HG03439 (cell line): ENCODE data around the gene DAZ2.
"Not testable (repeated sequence)": the region's sequence is repeated elsewhere in the genome, so short reads cannot be mapped to it uniquely, and the experiment has no call there.

Source experiments
- ATAC-seq: cut with Tn5 transposase; IDR thresholded peaks from one replicate; pipeline ENCODE4 v1.9.1; 2021; ENCODE audit warnings: mild to moderate bottlenecking, moderate library complexity; ENCODE audit not compliant: unreplicated experiment

Gene DAZ2, protein sequence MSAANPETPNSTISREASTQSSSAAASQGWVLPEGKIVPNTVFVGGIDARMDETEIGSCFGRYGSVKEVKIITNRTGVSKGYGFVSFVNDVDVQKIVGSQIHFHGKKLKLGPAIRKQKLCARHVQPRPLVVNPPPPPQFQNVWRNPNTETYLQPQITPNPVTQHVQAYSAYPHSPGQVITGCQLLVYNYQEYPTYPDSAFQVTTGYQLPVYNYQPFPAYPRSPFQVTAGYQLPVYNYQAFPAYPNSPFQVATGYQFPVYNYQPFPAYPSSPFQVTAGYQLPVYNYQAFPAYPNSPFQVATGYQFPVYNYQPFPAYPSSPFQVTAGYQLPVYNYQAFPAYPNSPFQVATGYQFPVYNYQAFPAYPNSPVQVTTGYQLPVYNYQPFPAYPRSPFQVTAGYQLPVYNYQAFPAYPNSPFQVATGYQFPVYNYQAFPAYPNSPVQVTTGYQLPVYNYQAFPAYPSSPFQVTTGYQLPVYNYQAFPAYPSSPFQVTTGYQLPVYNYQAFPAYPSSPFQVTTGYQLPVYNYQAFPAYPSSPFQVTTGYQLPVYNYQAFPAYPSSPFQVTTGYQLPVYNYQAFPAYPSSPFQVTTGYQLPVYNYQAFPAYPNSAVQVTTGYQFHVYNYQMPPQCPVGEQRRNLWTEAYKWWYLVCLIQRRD

DNA sequence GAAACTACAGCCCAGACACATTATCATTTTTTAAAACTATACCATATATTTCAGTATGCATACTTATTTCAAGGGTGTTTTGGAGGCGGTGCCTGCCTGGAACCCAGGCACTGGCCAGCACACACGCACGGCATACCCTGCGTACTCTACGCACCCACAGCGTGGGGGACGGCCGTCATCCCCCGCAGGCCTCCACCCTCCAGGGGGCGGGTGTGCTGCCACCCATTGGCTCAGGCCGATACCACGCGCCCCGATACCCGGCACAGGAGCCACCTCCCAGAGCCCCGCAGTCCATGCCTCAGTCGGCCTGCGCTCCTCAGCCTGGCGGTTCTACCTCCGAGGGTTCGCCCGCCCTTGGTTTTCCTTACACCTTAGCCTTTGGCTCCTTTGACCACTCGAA lies at the start of gene DAZ2:
Gene DAZ2, plus strand, starts transcription at position 301 of the 400 bp plus-strand sequence. CDS start 208 bp downstream, outside the sequence.
- not testable (repeated sequence) for ATAC-seq

DNA sequence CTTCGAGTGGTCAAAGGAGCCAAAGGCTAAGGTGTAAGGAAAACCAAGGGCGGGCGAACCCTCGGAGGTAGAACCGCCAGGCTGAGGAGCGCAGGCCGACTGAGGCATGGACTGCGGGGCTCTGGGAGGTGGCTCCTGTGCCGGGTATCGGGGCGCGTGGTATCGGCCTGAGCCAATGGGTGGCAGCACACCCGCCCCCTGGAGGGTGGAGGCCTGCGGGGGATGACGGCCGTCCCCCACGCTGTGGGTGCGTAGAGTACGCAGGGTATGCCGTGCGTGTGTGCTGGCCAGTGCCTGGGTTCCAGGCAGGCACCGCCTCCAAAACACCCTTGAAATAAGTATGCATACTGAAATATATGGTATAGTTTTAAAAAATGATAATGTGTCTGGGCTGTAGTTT lies 20.4 kb upstream of the DAZ2 start, which contains the start of gene DAZ1:
Gene DAZ1, minus strand, starts transcription at position 101 of the 400 bp plus-strand sequence. CDS start 208 bp downstream, outside the sequence.
- not testable (repeated sequence) for ATAC-seq

DNA sequence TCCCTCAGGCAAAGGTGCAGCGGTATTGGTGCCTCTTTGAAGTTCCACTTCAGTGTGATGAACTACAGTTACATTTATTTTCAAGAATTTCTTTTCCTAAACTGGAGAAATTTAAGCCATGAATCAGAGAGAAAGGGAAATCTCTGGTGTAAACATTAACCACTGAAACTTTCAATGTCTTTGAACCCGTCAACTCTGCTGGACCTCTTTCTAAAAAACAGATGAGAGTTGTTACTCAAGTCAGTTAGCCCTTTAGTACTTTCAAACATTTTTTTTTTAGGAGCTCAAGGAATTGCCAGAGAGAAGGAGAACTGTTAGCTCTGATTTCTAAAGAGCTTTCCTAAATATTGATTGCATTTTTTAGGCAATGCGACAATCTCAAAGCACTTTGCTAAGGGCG lies 11.9 kb upstream of the DAZ2 start:
- not testable (repeated sequence) for ATAC-seq

DNA sequence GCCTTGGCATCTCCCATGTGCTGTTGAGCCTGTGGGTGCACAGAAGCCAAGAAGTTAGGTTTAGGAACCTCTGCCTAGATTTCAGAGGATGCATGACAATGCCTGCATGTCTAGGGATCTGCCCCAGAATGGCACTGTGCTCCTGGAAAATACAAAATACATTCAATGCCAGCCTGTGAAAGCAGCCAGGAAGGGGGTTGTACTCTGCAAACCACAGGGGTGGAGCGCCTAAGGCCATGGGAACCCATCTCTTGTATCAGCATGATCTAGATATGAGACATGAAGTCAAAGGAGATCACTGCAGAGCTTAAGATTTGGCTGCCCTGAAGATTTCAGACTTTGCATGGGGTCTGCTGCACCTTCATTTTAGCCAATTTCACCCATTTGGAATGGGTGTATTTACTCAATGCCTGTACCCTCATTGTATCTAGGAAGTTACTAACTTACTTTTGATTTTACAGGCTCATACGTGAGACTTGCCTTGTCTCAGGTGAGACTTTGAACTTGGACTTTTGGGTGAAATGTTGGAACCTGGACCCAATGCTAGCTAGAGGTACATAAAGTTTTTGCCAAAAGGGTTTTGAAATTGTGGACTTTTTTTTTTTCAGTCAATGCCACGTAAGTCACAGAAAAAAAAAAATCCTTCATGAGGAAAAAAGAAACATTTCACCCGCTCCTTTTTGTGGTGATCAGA lies 9.4 kb upstream of the DAZ2 start:
- not testable (repeated sequence) for ATAC-seq

DNA sequence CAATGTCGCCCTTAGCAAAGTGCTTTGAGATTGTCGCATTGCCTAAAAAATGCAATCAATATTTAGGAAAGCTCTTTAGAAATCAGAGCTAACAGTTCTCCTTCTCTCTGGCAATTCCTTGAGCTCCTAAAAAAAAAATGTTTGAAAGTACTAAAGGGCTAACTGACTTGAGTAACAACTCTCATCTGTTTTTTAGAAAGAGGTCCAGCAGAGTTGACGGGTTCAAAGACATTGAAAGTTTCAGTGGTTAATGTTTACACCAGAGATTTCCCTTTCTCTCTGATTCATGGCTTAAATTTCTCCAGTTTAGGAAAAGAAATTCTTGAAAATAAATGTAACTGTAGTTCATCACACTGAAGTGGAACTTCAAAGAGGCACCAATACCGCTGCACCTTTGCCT lies 8.7 kb upstream of the DAZ2 start:
- not testable (repeated sequence) for ATAC-seq
